Measurements from ENCODE around the gene NRCAM. TPM values are rescaled to one million over a fixed set of nuclear protein-coding genes. Genes with fewer than 3 reads are reported as not detected.

Gene NRCAM
- total RNA-seq, 2 experiments from 2014 or later = 3.4 to 7.0 TPM

- H3K4me1 Mint-ChIP-seq (ENCODE audit: low read depth) = peaks cover 70% of the 10 kb centered on the region
- H3K4me3 Mint-ChIP-seq = no peak overlapping the region
- CTCF ChIA-PET = no interaction called here
- peaks cover 31% of the 10 kb centered on the region for H3K27me3 Mint-ChIP-seq
- Histone ChIP-seq H3K4me3 (ENCODE audit: low read length) (no peak overlapping the region), H3K36me3 (ENCODE audit: insufficient read depth, low read length) (no peaks in the 10 kb centered on the region), H3K9me3 (ENCODE audit: control insufficient read depth in 1 of 2, insufficient read depth in 1 of 2, low read length in 2 of 2) (no peaks in the 10 kb centered on the region), H3K27me3 (ENCODE audit: control insufficient read depth in 1 of 2, insufficient read depth in 2 of 2, low read length in 2 of 2) (peaks cover 13 to 19% of the 10 kb centered on the region in 2 experiments), H3K4me1 (ENCODE audit: insufficient read depth, low read length) (peaks cover 1% of the 10 kb centered on the region), H3K27ac (ENCODE audit: low read depth in 1 of 2, low read length in 2 of 2) (no peak overlapping the region)
- H3K9me3 Mint-ChIP-seq = no peaks in the 10 kb centered on the region
- ATAC-seq (ENCODE audit: poor library complexity) = no peak
- DNase-seq = no peak
- H3K36me3 Mint-ChIP-seq (ENCODE audit: low read depth) = no peaks in the 10 kb centered on the region
- POLR2A ChIA-PET = no interaction called here
- intact Hi-C loops (cut with DNase I, micrococcal nuclease) = no loop called here
- H3K27ac Mint-ChIP-seq = no peak overlapping the region
- no peak for TF ChIP-seq CTCF (IDR thresholded peaks at IDR 0.05)
These were observed 5.6 kb upstream of the NRCAM start for GRCh38 chr7:108461840-108462239.

- Mint-ChIP-seq H3K4me1 (ENCODE audit: low read depth) (peaks cover 64% of the 10 kb centered on the region), H3K4me3 (no peak overlapping the region), H3K27me3 (peaks cover 34% of the 10 kb centered on the region), H3K9me3 (no peaks in the 10 kb centered on the region), H3K36me3 (ENCODE audit: low read depth) (no peaks in the 10 kb centered on the region), H3K27ac (no peak overlapping the region)
- H3K9me3 ChIP-seq (ENCODE audit: control insufficient read depth in 1 of 2, insufficient read depth in 1 of 2, low read length in 2 of 2) = no peaks in the 10 kb centered on the region
- peaks cover 13 to 20% of the 10 kb centered on the region in 2 experiments for H3K27me3 ChIP-seq (ENCODE audit: control insufficient read depth in 1 of 2, insufficient read depth in 2 of 2, low read length in 2 of 2)
- ChIA-PET POLR2A (no interaction called here), CTCF (no interaction called here)
- intact Hi-C loops (cut with DNase I, micrococcal nuclease) = no loop called here
- TF ChIP-seq CTCF (IDR thresholded peaks at IDR 0.05) = no peak
- ATAC-seq (ENCODE audit: poor library complexity) (no peak), DNase-seq (no peak)
- H3K27ac ChIP-seq (ENCODE audit: low read depth in 1 of 2, low read length in 2 of 2) = no peak overlapping the region
- H3K36me3 ChIP-seq (ENCODE audit: insufficient read depth, low read length) = no peaks in the 10 kb centered on the region
- peaks cover 3% of the 10 kb centered on the region for H3K4me1 ChIP-seq (ENCODE audit: insufficient read depth, low read length)
- H3K4me3 ChIP-seq (ENCODE audit: low read length) = no peak overlapping the region
These were observed 4.7 kb upstream of the NRCAM start for GRCh38 chr7:108460964-108461363.

- Histone ChIP-seq H3K9me3 (ENCODE audit: control insufficient read depth in 1 of 2, insufficient read depth in 1 of 2, low read length in 2 of 2) (no peaks in the 10 kb centered on the region), H3K36me3 (ENCODE audit: insufficient read depth, low read length) (no peaks in the 10 kb centered on the region), H3K27ac (ENCODE audit: low read depth in 1 of 2, low read length in 2 of 2) (no peak overlapping the region), H3K4me1 (ENCODE audit: insufficient read depth, low read length) (peaks cover 9% of the 10 kb centered on the region), H3K4me3 (ENCODE audit: low read length) (no peak overlapping the region), H3K27me3 (ENCODE audit: control insufficient read depth in 1 of 2, insufficient read depth in 2 of 2, low read length in 2 of 2) (peaks cover 15 to 26% of the 10 kb centered on the region in 2 experiments)
- peaks cover 34% of the 10 kb centered on the region for H3K27me3 Mint-ChIP-seq
- ChIA-PET CTCF (no interaction called here), POLR2A (no interaction called here)
- H3K36me3 Mint-ChIP-seq (ENCODE audit: low read depth) = no peaks in the 10 kb centered on the region
- DNase-seq (peak in 2 of 14 experiments; percentile 21 to 45), ATAC-seq (ENCODE audit: poor library complexity) (peak; percentile 36)
- H3K27ac Mint-ChIP-seq = peak overlapping the region; percentile 61
- peak; percentile 48 for TF ChIP-seq CTCF (IDR thresholded peaks at IDR 0.05)
- peak overlapping the region; percentile 75 for H3K4me3 Mint-ChIP-seq
- H3K4me1 Mint-ChIP-seq (ENCODE audit: low read depth) = peaks cover 55% of the 10 kb centered on the region
- intact Hi-C loops (cut with DNase I, micrococcal nuclease) = no loop called here
- no peaks in the 10 kb centered on the region for H3K9me3 Mint-ChIP-seq
These were observed 3.8 kb upstream of the NRCAM start for GRCh38 chr7:108459922-108460551.
